ENCODE data around the gene CFAP97D1.

The CFAP97D1 gene

DNA sequence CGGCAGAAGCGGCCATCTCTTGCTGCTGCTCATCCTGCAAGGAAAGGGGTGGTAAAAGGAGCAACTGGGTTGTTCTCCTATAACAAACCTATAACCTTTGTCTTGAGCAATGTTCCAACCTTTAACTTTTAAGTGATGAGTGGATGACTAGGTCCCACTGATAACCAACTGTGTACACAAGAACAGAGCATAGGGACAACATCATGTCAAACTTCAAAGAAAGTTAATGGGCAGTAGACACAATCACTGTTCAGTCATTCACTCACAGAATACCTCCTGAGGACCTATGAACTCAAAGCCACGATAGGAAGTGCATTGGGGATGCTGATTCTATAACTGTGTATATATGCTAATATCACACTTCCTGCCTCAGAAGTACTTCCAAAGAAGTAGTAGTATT, 21.6 kb downstream of the CFAP97D1 start:
- Mint-ChIP-seq H3K27me3 (peaks cover 16% of the 10 kb centered on the region), H3K9me3 (ENCODE audit: low read depth) (no peaks in the 10 kb centered on the region), H3K27ac (no peak overlapping the region), H3K36me3 (peaks cover 2% of the 10 kb centered on the region), H3K4me3 (no peak overlapping the region), H3K4me1 (ENCODE audit: low read depth) (no peaks in the 10 kb centered on the region)

GRCh38 chr17:43803758-43804157, 23.5 kb downstream of the CFAP97D1 start:
- Mint-ChIP-seq H3K36me3 (no peaks in the 10 kb centered on the region), H3K9me3 (ENCODE audit: low read depth) (no peaks in the 10 kb centered on the region), H3K4me1 (ENCODE audit: low read depth) (no peaks in the 10 kb centered on the region), H3K27ac (no peak overlapping the region), H3K4me3 (no peak overlapping the region), H3K27me3 (peaks cover 19% of the 10 kb centered on the region)

GRCh38 chr17:43805117-43805516, 24.9 kb downstream of the CFAP97D1 start:
- Mint-ChIP-seq H3K9me3 (ENCODE audit: low read depth) (no peaks in the 10 kb centered on the region), H3K4me3 (no peak overlapping the region), H3K4me1 (ENCODE audit: low read depth) (no peaks in the 10 kb centered on the region), H3K27me3 (peaks cover 13% of the 10 kb centered on the region), H3K36me3 (no peaks in the 10 kb centered on the region), H3K27ac (no peak overlapping the region)

DNA sequence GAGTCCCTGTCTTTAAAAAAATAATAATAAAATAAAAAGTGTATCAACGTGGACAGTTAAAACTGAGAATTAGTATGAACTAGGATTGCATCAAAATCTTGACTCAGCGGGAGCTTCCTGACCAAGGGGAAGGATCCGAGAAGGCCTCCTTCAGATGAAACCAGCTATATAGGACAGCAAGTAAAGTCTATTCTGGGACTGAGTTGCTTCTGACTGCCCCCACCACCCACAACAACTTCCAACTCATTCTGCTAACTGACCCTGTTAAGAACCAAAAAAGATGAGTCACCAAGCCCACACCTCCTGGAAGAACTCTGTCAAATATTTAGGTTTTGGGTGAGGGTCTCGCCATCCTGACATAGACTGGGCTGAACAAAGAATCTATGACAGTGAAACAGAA, 27.8 kb downstream of the CFAP97D1 start:
- no peak overlapping the region for H3K27ac Mint-ChIP-seq
- no peak overlapping the region for H3K4me3 Mint-ChIP-seq
- H3K9me3 Mint-ChIP-seq (ENCODE audit: low read depth), result no peaks in the 10 kb centered on the region
- no peaks in the 10 kb centered on the region for H3K4me1 Mint-ChIP-seq (ENCODE audit: low read depth)
- H3K36me3 Mint-ChIP-seq, result no peaks in the 10 kb centered on the region
- peaks cover 10% of the 10 kb centered on the region for H3K27me3 Mint-ChIP-seq

- H3K36me3 Mint-ChIP-seq, result no peaks in the 10 kb centered on the region
- H3K27ac Mint-ChIP-seq, result no peak overlapping the region
- no peaks in the 10 kb centered on the region for H3K9me3 Mint-ChIP-seq (ENCODE audit: low read depth)
- no peak overlapping the region for H3K4me3 Mint-ChIP-seq
- no peaks in the 10 kb centered on the region for H3K4me1 Mint-ChIP-seq (ENCODE audit: low read depth)
- peaks cover 10% of the 10 kb centered on the region for H3K27me3 Mint-ChIP-seq
Measured at GRCh38 chr17:43809121-43809520, 28.9 kb downstream of the CFAP97D1 start.

- no peaks in the 10 kb centered on the region for H3K9me3 Mint-ChIP-seq (ENCODE audit: low read depth)
- H3K27ac Mint-ChIP-seq, result no peak overlapping the region
- H3K4me1 Mint-ChIP-seq (ENCODE audit: low read depth), result no peaks in the 10 kb centered on the region
- no peak overlapping the region for H3K4me3 Mint-ChIP-seq
- peaks cover 3% of the 10 kb centered on the region for H3K27me3 Mint-ChIP-seq
- no peaks in the 10 kb centered on the region for H3K36me3 Mint-ChIP-seq
Measured at GRCh38 chr17:43810226-43810715, 30.0 kb downstream of the CFAP97D1 start.

GRCh38 chr17:43810823-43811222, 30.6 kb downstream of the CFAP97D1 start:
- Mint-ChIP-seq H3K36me3 (no peaks in the 10 kb centered on the region), H3K4me3 (no peak overlapping the region), H3K4me1 (ENCODE audit: low read depth) (no peaks in the 10 kb centered on the region), H3K27ac (no peak overlapping the region), H3K9me3 (ENCODE audit: low read depth) (no peaks in the 10 kb centered on the region), H3K27me3 (peaks cover 3% of the 10 kb centered on the region)

DNA sequence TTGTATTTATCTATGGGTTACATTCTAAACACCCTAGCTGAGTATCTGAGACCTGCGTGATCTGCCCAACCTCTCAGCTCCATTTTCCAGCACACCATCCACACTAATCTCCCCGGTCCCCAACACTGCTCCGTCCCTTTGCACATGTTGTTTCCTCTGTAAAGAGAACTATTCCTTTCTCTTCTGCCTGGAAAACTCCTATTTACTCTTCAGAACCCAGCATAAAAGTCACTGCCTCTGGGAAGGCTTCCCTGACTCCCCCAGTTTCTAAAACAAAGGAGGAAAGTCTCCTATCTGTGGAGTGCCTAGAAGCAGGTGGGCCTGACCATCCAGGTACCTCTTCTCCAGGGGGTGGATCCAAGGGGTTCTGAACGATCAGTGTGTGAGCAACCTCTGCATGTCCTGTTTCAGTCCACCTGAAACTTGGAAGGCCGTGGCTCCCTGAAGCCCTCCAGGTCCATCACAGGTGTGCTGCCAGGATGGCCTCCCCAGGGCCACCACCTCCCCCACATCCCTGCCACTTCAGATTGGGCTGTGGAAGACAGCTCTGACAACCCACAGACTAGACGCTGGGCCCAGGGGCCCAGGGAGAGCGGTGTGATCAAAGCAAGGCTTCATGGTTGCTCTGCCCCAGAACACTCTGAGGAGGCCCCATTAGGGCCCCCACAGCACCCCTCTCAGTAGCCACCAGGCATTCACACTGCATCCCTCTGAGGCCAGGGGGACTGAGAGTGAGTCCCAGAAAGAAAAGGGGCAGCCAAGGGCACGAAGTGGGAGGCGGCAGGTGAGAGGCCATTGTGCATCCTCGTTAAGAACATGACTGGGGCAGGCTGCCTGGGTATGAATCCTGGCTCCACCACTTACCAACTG, 32.4 kb downstream of the CFAP97D1 start:
- H3K4me1 Mint-ChIP-seq (ENCODE audit: low read depth), result no peaks in the 10 kb centered on the region
- no peak overlapping the region for H3K4me3 Mint-ChIP-seq
- no peaks in the 10 kb centered on the region for H3K9me3 Mint-ChIP-seq (ENCODE audit: low read depth)
- H3K27me3 Mint-ChIP-seq, result peaks cover 3% of the 10 kb centered on the region
- H3K27ac Mint-ChIP-seq, result no peak overlapping the region
- H3K36me3 Mint-ChIP-seq, result no peaks in the 10 kb centered on the region

GRCh38 chr17:43813386-43813785, 33.2 kb downstream of the CFAP97D1 start:
- H3K4me3 Mint-ChIP-seq, result no peak overlapping the region
- H3K9me3 Mint-ChIP-seq (ENCODE audit: low read depth), result no peaks in the 10 kb centered on the region
- no peaks in the 10 kb centered on the region for H3K4me1 Mint-ChIP-seq (ENCODE audit: low read depth)
- peaks cover 1% of the 10 kb centered on the region for H3K27me3 Mint-ChIP-seq
- H3K36me3 Mint-ChIP-seq, result no peaks in the 10 kb centered on the region
- no peak overlapping the region for H3K27ac Mint-ChIP-seq

DNA sequence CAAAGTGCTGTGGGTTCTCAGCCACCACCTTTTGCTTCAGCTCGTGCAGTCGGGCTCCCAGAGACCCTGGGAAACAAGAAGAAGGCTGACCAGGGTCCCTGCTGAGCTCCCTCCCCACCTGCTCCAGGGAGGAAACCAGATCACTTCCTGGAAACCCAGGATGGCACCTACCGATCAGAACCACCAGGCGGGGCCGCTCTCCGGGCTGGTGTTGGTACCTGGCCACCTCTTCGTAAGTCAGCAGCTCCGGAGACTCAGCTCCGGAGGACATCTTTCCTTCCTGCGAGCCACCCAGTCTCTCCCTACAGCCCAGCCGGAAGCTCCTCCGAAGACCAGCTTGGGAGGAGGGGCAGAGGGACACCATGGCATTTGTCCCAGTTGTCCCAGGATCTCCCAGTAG, 33.8 kb downstream of the CFAP97D1 start:
- no peaks in the 10 kb centered on the region for H3K27me3 Mint-ChIP-seq
- no peak overlapping the region for H3K27ac Mint-ChIP-seq
- H3K4me1 Mint-ChIP-seq (ENCODE audit: low read depth), result no peaks in the 10 kb centered on the region
- H3K9me3 Mint-ChIP-seq (ENCODE audit: low read depth), result no peaks in the 10 kb centered on the region
- H3K4me3 Mint-ChIP-seq, result no peak overlapping the region
- no peaks in the 10 kb centered on the region for H3K36me3 Mint-ChIP-seq

- H3K9me3 Mint-ChIP-seq (ENCODE audit: low read depth), result no peaks in the 10 kb centered on the region
- no peaks in the 10 kb centered on the region for H3K27me3 Mint-ChIP-seq
- no peak overlapping the region for H3K27ac Mint-ChIP-seq
- no peaks in the 10 kb centered on the region for H3K36me3 Mint-ChIP-seq
- H3K4me3 Mint-ChIP-seq, result no peak overlapping the region
- no peaks in the 10 kb centered on the region for H3K4me1 Mint-ChIP-seq (ENCODE audit: low read depth)
Measured at GRCh38 chr17:43814714-43815113, 34.5 kb downstream of the CFAP97D1 start.

- H3K9me3 Mint-ChIP-seq (ENCODE audit: low read depth), result no peaks in the 10 kb centered on the region
- H3K27ac Mint-ChIP-seq, result no peak overlapping the region
- H3K4me1 Mint-ChIP-seq (ENCODE audit: low read depth), result no peaks in the 10 kb centered on the region
- no peaks in the 10 kb centered on the region for H3K36me3 Mint-ChIP-seq
- no peak overlapping the region for H3K4me3 Mint-ChIP-seq
- no peaks in the 10 kb centered on the region for H3K27me3 Mint-ChIP-seq
Measured at GRCh38 chr17:43816336-43817320, 36.4 kb downstream of the CFAP97D1 start.

GRCh38 chr17:43817826-43818225, 37.6 kb downstream of the CFAP97D1 start:
- Mint-ChIP-seq H3K36me3 (no peaks in the 10 kb centered on the region), H3K27ac (no peak overlapping the region), H3K27me3 (no peaks in the 10 kb centered on the region), H3K4me3 (no peak overlapping the region), H3K9me3 (ENCODE audit: low read depth) (no peaks in the 10 kb centered on the region), H3K4me1 (ENCODE audit: low read depth) (no peaks in the 10 kb centered on the region)

DNA sequence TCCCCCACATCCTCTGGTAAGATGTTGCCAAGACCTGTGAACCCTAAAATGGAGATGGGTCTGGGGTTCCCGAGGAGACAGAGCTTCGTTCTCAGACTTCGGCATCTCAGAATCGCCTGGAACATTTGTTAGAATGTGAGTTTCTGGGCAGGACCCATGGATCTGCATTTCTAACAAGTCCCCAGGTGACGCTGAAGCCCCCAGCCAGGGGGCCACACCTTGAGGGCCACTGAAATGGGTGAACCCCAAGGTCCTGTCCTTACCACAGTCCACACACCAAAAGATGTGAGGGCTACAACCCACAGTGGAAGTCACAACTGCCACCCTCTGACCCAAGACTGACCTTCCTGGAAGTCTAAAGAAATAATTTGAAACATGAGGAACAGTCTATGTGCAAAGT, 38.7 kb downstream of the CFAP97D1 start:
- H3K4me3 Mint-ChIP-seq, result no peak overlapping the region
- no peaks in the 10 kb centered on the region for H3K27me3 Mint-ChIP-seq
- H3K9me3 Mint-ChIP-seq (ENCODE audit: low read depth), result no peaks in the 10 kb centered on the region
- no peaks in the 10 kb centered on the region for H3K36me3 Mint-ChIP-seq
- no peak overlapping the region for H3K27ac Mint-ChIP-seq
- H3K4me1 Mint-ChIP-seq (ENCODE audit: low read depth), result no peaks in the 10 kb centered on the region

GRCh38 chr17:43820759-43821158, 40.5 kb downstream of the CFAP97D1 start:
- Mint-ChIP-seq H3K9me3 (ENCODE audit: low read depth) (no peaks in the 10 kb centered on the region), H3K27ac (no peak overlapping the region), H3K4me3 (no peak overlapping the region), H3K4me1 (ENCODE audit: low read depth) (no peaks in the 10 kb centered on the region), H3K36me3 (no peaks in the 10 kb centered on the region), H3K27me3 (no peaks in the 10 kb centered on the region)

Data from activated naive CD8-positive, alpha-beta T cell (primary cell).